Mammary epithelial cell (primary cell): ENCODE measurements around the gene GGT7.

ENCODE experiments used
- EZH2 ChIP-seq: IDR thresholded peaks from 2 replicates; pipeline ENCODE4 v1.6.1; 2012; ENCODE audit warnings: low read length, inconsistent platforms, borderline replicate concordance
- TF ChIP-seq, protein P1 (sequence below), 2 donors: IDR thresholded peaks in 1 of 2; conservative IDR thresholded peaks in 1 of 2; 2 replicates each; pipeline ENCODE4 v1.5.1; 2011 to 2012; ENCODE audit warnings: inconsistent platforms in 2 of 2, low read length in 2 of 2, mild to moderate bottlenecking in 2 of 2, control low read depth in 1 of 2, low read depth in 1 of 2; ENCODE audit not compliant: insufficient read depth in 1 of 2; ENCODE audit errors: extremely low read depth in 1 of 2

DNA sequence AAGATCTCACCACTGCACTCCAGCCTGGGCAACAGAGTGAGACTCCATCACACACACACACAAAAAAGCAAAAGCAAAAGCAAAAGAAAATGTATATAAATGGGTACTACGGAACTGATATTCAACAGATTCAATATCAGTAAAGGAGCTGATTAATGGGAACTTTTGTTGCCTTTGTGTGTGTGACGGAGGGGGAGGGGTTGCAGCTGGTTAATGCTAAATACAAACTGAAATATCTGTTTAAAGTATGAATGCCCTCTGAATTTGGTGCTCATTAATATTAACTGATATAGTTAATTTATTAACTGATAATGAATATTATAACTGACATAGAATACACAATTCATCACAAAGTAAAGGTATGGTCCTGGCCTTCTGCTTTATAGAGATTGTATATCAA lies 55.6 kb downstream of the GGT7 start:
- TF ChIP-seq, protein P1, sequence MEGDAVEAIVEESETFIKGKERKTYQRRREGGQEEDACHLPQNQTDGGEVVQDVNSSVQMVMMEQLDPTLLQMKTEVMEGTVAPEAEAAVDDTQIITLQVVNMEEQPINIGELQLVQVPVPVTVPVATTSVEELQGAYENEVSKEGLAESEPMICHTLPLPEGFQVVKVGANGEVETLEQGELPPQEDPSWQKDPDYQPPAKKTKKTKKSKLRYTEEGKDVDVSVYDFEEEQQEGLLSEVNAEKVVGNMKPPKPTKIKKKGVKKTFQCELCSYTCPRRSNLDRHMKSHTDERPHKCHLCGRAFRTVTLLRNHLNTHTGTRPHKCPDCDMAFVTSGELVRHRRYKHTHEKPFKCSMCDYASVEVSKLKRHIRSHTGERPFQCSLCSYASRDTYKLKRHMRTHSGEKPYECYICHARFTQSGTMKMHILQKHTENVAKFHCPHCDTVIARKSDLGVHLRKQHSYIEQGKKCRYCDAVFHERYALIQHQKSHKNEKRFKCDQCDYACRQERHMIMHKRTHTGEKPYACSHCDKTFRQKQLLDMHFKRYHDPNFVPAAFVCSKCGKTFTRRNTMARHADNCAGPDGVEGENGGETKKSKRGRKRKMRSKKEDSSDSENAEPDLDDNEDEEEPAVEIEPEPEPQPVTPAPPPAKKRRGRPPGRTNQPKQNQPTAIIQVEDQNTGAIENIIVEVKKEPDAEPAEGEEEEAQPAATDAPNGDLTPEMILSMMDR (conservative IDR thresholded peaks at IDR 0.05 in 1 of 2, IDR thresholded peaks at IDR 0.05 in 1 of 2; ENCODE audit: extremely low read depth in 1 of 2, insufficient read depth in 1 of 2, low read depth in 1 of 2, low read length in 2 of 2), result no peak
- TF ChIP-seq EZH2, result no peak
